Lung (tissue), 12 donors: ENCODE measurements around the gene VRK3. TPM values are rescaled to one million over a fixed set of nuclear protein-coding genes. Genes with fewer than 3 reads are reported as not detected.

Source experiments
- ATAC-seq: fragments of 200-7000 bp; cut with Tn5 transposase; one replicate; pipeline ENCODE4 v1.9.1; 2020; ENCODE audit warnings: moderate number of reproducible peaks; ENCODE audit not compliant: insufficient read depth, low FRiP score
- DNase-seq, 3 donors: peaks; one replicate each; pipeline ENCODE4 v3.0.0-alpha.2; 2013 to 2017
- H3K27ac ChIP-seq, 2 donors: one replicate each; pipeline ENCODE4 v1.5.1; 2013; ENCODE audit warnings: mild to moderate bottlenecking in 2 of 2, moderate library complexity in 2 of 2, control low read depth in 1 of 2, inconsistent platforms in 1 of 2, low read depth in 1 of 2, low read length in 1 of 2
- H3K27me3 ChIP-seq, 3 donors: one replicate each; pipeline ENCODE4 v1.5.1; 2013; ENCODE audit warnings: low read length in 2 of 3; ENCODE audit not compliant: control insufficient read depth in 3 of 3, insufficient read depth in 3 of 3
- H3K36me3 ChIP-seq, 4 donors: one replicate each; pipeline ENCODE4 v1.5.1; 2013; ENCODE audit warnings: low read length in 4 of 4, mild to moderate bottlenecking in 1 of 4, moderate library complexity in 1 of 4; ENCODE audit not compliant: control insufficient read depth in 4 of 4, insufficient read depth in 4 of 4
- H3K4me1 ChIP-seq, 5 donors: one replicate each; pipeline ENCODE4 v1.5.1; 2013; ENCODE audit warnings: low read length in 5 of 5, mild to moderate bottlenecking in 2 of 5, moderate library complexity in 1 of 5; ENCODE audit not compliant: control insufficient read depth in 5 of 5, insufficient read depth in 5 of 5
- H3K4me3 ChIP-seq: one replicate; pipeline ENCODE4 v1.5.1; 2013; ENCODE audit warnings: mild to moderate bottlenecking, control low read depth, moderate library complexity
- H3K9ac ChIP-seq, 2 donors: one replicate each; pipeline ENCODE4 v1.5.1; 2013; ENCODE audit warnings: low read length in 2 of 2, control low read depth in 1 of 2; ENCODE audit not compliant: insufficient read depth in 1 of 2
- H3K9me3 ChIP-seq, 4 donors: one replicate each; pipeline ENCODE4 v1.5.1; 2013; ENCODE audit warnings: low read length in 3 of 4, mild to moderate bottlenecking in 1 of 4, moderate library complexity in 1 of 4; ENCODE audit not compliant: control insufficient read depth in 4 of 4, insufficient read depth in 3 of 4
- WGBS, 2 donors: extraction: QIAGEN DNeasy Blood & Tissue Kit; methylation state at CpG; one replicate each; pipeline ENCODE4 v1.1.7; 2013; 5-methylcytosine and 5-hydroxymethylcytosine counted together
- polyA plus RNA-seq, 2 donors: library from polyadenylated mRNA; stranded (reverse); fragments of 200-250 nt; gene quantifications; one replicate each; pipeline ENCODE4 v1.2.1, GENCODE V29; 2013
- total RNA-seq, 2 donors: library from RNA; depleted of rRNA in 1 of 2; stranded (reverse); fragments of >200 nt in 1 of 2; gene quantifications; one replicate each; pipeline ENCODE4 v1.2.1, GENCODE V29; 2014 to 2021
- TF ChIP-seq, protein P1 (sequence below): IDR thresholded peaks from 2 replicates; pipeline ENCODE4 v1.5.1; 2012; ENCODE audit warnings: mild to moderate bottlenecking; ENCODE audit errors: control extremely low read depth, extremely low read depth
- donor health status: control.
- donor health status: control.
- donor health status: Bipolar disorder and iron deficiency.
- donor health status: healthy.
- donor health status: DM: yes; HTN: yes; CAD: no.

Gene VRK3
- total and polyA plus RNA-seq, 4 donors: 15.7 to 48.0 (median 34.4) TPM

GRCh38 chr19:49931293-49932040 is 93.7 kb downstream of the VRK3 start:
- Histone ChIP-seq H3K27me3 (no peaks in the 10 kb centered on the region), H3K4me1 (peaks cover 0 to 16% (median 11%) of the 10 kb centered on the region in 5 donors), H3K27ac (no peak overlapping the region), H3K4me3 (no peak overlapping the region), H3K36me3 (peaks cover 0 to 19% (median 10%) of the 10 kb centered on the region in 4 donors), H3K9me3 (no peaks in the 10 kb centered on the region), H3K9ac (no peak overlapping the region)
- ATAC-seq (no peak), DNase-seq (no peak)
- TF ChIP-seq, protein P1, sequence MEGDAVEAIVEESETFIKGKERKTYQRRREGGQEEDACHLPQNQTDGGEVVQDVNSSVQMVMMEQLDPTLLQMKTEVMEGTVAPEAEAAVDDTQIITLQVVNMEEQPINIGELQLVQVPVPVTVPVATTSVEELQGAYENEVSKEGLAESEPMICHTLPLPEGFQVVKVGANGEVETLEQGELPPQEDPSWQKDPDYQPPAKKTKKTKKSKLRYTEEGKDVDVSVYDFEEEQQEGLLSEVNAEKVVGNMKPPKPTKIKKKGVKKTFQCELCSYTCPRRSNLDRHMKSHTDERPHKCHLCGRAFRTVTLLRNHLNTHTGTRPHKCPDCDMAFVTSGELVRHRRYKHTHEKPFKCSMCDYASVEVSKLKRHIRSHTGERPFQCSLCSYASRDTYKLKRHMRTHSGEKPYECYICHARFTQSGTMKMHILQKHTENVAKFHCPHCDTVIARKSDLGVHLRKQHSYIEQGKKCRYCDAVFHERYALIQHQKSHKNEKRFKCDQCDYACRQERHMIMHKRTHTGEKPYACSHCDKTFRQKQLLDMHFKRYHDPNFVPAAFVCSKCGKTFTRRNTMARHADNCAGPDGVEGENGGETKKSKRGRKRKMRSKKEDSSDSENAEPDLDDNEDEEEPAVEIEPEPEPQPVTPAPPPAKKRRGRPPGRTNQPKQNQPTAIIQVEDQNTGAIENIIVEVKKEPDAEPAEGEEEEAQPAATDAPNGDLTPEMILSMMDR: no peak
- 97% methylated on average over 7 of the region's 7 CpGs for WGBS, 2 donors

- Histone ChIP-seq H3K4me3 (no peak overlapping the region), H3K36me3 (peaks cover 0 to 21% (median 11%) of the 10 kb centered on the region in 4 donors), H3K9ac (no peak overlapping the region), H3K4me1 (peaks cover 0 to 16% (median 11%) of the 10 kb centered on the region in 5 donors), H3K27ac (no peak overlapping the region), H3K27me3 (no peaks in the 10 kb centered on the region), H3K9me3 (no peaks in the 10 kb centered on the region)
- DNase-seq (peak in 2 of 3 donors; percentile 21 to 25), ATAC-seq (no peak)
- TF ChIP-seq, protein P1: no peak
- 65 to 71% methylated on average over 15 of the region's 15 CpGs for WGBS, 2 donors
Measured at GRCh38 chr19:49930483-49931011, 94.6 kb downstream of the VRK3 start.

DNA sequence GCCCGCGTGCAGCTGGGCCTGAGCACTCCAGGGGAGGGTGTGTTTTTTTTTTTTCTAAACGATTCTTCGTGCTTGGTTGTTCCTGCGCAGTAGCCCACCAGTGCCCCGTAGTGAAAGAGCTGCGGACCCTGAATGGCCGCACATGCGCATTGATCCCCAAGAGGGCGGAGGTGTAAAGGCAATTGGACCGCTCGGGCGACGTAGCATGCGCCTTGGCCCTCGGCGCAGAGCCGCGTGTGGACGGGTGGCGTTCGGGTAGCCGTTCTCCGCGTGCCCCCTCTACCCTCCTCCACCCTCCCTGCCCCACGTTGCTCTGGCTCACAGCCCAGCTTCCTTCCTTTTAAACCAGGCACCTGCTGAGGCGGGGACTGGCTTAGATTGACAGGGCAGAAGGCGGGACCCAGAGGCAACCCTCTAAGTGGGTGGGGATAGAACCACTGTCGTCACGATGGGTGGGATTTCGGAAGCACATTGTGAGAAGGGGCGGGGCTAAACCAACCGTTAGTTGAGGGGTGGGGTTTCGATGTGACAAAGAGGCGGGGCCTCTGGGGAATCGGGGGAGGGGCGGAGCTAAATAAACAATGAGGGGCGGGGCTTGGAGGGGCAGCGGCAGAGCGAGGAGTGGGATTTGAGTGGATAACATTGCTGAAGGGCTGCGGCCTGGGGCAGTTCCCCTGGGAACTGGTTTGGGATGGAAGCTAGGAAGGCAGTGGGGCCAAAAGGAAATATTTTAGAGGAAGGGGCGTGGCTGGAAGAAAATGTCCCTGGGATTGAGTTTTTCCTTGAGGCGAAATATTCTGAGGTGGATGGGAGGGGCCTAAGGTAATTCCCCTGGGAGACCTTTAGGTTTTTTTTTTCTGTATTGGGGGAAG is 95.3 kb downstream of the VRK3 start:
- H3K27ac ChIP-seq: peak overlapping the region; percentile 88 to 90
- peak; percentile 93 to 96 (median 95) for DNase-seq
- H3K9ac ChIP-seq: peak overlapping the region; percentile 4 to 33
- no peaks in the 10 kb centered on the region for H3K27me3 ChIP-seq
- H3K4me3 ChIP-seq: peak overlapping the region; percentile 93
- H3K4me1 ChIP-seq: peaks cover 0 to 16% (median 11%) of the 10 kb centered on the region in 5 donors
- TF ChIP-seq, protein P1: no peak
- H3K36me3 ChIP-seq: peaks cover 0 to 25% (median 12%) of the 10 kb centered on the region in 4 donors
- peak; percentile 85 for ATAC-seq
- H3K9me3 ChIP-seq: no peaks in the 10 kb centered on the region
- 3 to 5% methylated on average over 42 to 43 of the region's 43 CpGs for WGBS, 2 donors
